HG03060 (cell line): ENCODE measurements around the gene A2M.

Experiments used
- ATAC-seq: cut with Tn5 transposase; IDR thresholded peaks from one replicate; pipeline ENCODE4 v1.9.1; 2021; ENCODE audit warnings: low read depth, moderate number of reproducible peaks; ENCODE audit not compliant: unreplicated experiment

Gene A2M

DNA sequence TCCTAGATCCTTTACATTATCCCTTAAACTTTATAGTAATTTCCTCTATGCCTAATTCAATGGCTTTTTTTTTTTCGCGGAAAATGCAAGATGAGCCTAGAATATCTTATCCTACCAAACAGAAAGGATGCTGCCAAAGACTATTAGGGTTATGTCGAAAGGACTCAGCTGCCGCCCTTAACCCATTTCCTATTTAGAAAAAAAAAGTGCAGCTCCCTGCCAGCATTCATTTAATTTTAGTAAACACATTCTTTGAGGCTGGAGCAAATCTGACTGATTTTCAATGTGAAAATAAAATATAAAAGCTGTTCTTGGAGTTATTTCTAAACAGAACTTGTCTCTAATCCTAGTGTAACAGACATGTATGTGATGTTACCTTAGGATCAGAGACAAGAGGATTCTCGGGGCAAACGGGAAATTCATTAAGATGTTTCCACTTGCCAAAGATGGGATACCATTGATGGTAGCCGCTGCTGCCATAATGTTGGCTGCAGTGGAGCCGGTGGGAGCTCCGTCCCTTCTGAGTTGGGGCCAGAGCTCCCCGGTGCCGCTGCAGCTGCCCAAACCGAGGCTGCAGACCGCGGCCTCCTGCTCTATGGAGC is 8.2 kb upstream of the A2M start:
- ATAC-seq, result no peak

GRCh38 chr12:9122091-9122609 is 6.4 kb upstream of the A2M start:
- no peak for ATAC-seq

GRCh38 chr12:9120487-9121184 is 4.9 kb upstream of the A2M start:
- ATAC-seq, result no peak

GRCh38 chr12:9118158-9118557 is 2.4 kb upstream of the A2M start:
- peak; percentile 57 for ATAC-seq

DNA sequence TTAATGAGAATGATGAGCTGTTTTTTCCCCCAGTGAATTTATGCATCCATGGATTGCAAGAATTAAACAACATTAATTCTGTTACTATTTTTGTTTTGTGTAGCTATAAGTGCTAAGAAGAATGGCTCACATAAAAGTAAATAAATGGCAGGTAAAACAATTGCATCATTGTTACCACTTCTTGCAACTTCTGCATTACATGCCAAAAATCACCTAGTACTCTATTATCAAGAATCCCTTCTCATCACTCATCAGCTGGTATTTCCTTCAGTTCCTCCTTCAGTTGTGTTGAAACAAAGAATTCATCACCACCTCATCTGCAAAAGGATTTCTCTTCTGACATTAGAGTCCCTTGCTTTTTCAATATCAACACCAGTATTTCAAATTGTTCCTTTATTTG is 773 bp downstream of the A2M start:
- no peak for ATAC-seq

GRCh38 chr12:9113987-9114309 is 1.8 kb downstream of the A2M start:
- ATAC-seq, result no peak

DNA sequence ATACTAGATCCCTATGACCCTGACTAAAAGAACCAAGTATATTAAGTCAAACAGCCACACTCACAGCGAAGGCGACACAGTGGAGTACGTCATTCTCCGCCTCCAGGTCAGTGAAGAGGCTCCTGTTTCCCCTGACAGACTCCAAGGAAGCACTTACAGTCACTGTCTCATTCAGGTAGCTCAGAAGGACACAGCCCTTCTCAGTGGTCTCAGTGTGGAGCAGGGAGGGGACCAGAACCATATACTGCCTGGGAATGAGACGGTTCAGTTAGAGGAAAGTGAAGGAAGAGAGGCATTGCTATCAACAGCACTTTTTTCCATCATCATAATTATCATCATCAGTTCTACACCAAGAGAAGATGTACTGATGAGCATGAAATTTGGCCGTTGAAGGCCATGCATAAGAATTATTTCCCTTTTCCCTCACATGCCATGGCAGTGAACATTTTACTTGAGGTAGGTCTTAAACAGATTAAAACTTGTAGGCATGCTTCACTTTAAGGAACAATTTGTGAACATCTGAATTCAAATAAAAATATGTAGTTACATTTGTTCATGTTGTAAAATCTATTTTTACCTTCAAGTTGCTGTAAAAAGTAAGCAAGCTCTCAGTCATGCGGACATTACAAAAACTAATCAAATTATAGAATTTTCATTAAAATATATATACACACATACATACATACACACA is 2.3 kb downstream of the A2M start:
- ATAC-seq, result no peak

GRCh38 chr12:9112076-9112853 is 3.5 kb downstream of the A2M start:
- no peak for ATAC-seq

DNA sequence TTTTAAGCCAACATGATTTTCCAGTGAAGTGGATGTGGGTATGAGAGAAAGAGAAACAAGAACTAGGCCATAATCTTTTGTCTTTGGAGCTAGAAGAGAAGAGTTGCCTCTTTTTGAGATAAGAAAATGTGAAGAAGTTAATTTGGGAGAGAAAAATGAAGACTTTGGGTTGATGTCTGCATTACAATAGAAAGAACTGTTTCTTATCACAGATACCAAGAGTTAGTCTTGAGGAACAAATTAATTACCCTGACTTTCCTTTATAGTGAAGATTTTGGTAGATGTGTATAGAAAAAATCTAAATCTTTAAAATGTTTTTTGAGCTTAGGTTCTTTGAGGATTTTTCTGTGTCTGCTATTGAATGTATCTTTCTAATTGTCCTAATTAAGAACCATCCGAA is 4.2 kb downstream of the A2M start:
- no peak for ATAC-seq

DNA sequence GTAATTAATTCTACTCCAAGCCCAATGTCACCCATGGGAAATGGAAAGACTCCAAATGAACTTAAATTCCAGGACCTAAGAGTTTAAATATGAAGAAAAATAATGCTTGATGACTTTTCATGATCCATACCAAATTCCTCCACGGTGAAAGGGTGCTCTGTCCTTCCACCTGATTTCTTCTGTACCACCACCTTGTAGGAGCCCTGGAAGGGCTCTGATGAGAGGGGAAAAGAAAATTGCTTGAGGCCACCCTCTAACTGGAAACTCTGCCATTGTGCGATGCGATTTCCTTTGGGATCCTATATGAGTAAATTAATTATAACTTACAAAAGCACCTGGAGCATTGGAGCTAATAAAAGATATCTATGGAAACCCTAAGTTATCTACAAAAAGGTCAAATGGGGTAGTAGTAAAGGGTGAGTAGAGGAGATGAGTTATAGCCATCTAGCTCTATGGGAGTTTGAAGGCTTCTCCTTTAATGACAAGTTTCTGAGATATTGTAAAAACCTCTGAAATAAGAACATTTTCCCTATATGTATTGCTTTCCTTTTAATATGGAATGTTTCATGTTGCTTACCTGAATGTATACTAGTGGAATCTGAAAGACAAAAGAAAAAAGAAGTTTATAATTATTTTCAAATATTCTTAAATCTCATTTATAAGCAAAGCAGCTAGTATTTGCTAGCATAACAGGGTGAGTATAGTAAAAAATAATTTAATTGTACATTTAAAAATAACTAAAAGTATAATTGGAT is 5.8 kb downstream of the A2M start:
- no peak for ATAC-seq

- ATAC-seq, result no peak
Measured at GRCh38 chr12:9109213-9109522, 6.6 kb downstream of the A2M start.

GRCh38 chr12:9108504-9109212 is 7.1 kb downstream of the A2M start:
- ATAC-seq, result no peak

DNA sequence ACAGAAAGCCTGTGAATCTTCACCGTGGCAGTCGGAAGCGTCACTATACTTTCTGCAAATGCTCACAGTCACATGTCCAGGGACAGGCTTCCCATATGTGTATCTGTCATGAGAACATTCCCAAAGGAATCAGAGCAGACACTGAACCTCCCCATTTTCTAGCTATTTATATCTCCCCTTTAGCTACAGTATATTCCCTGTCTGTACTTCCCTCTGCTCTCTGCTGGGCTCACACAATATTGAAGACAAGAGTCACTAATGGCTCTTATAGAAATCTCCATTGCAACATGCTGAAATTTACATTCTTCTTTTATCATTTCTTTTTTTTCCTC is 8.2 kb downstream of the A2M start:
- ATAC-seq, result no peak

DNA sequence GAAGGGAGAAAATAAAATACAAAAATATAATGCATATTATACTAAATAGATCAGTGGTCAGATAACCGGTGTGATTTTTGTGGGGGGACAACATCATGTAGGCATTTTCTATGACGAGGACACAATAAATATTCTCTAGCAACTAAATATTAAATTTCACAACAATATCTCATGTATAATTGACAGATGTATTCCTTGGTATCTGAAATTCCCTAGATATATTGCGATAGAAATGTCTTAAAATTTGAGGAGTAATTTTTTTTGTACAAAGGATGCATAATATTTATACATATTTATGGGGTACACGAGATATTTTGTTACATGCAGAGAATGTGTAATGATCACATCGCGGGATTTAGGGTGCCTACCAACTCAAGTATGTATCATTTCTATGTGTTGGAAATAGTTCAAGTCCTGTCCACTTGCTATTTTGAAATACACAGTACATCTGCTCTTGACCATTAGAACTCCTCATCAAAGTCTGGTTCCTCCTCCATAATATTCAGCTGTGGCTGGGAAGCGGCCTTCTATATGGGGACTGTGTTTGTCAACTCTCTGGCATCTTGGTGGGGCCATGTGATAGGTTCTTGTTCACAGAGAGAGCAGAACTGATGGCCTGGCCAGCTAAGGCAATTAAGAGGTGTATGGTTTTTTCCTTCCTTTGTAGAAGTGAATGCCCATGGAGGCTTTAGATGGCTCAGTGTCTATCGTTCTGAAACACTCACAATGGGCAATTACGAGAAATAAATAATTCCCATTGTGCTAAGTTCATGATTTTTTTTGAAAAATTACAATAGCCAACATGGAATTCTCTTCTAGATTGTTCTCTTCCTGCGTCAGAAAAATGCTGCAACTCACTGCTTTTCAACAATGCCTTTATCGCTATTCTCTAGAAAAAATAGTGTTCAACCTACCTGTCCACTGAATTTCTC is 8.8 kb downstream of the A2M start:
- ATAC-seq, result no peak

DNA sequence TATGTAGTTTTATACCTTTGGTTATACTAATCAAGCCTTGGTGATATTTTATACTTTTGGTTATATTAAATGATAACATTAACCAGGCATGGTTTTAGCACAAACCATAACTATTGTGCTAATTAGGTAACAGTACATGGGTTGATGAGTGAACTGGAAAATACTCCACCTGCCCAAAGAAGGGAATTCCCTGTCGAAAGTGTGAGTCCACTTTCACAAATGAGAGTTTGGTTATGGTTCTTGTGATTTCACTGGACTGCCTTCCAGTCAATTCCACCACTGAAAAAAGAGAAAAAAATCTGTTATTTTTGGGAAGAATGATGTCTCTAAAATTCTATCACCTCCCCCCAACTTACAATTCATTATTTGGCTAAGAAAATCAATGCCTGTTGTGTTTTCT is 9.7 kb downstream of the A2M start:
- ATAC-seq, result no peak

DNA sequence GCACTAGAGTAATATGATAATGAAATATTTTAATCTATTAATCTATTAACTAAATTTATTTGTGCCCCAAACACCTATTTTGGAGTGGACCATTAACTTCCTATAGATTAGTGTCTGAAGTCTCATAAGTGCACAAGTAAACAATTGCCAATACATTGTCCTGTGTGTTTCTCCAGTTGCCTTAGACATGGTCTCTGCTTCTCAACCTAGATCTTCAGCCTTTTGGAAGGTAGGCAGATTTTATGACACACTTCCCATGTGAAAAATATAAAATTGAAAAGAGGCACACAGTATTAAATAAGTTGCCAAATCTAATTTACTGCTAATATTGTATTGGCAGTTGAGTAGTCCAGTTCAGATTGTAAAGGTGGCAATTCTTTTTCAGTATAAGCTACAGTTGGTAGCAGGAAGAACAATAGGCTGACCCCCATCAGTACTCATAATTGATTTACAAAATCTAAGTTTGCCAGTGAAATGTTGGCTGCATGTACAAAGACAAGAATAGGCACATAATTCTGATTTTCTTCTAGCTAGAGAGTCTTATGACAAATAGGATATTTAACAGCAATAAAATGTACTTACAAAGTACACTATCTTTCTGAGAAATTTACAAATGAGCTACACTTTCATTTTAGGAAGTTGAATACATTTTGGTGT is 10.8 kb downstream of the A2M start:
- no peak for ATAC-seq

- no peak for ATAC-seq
Measured at GRCh38 chr12:9104087-9104486, 11.6 kb downstream of the A2M start.

- ATAC-seq, result no peak
Measured at GRCh38 chr12:9103050-9103849, 12.5 kb downstream of the A2M start.
